ENCODE results near the gene HMGN5. TPM values are rescaled to one million over a fixed set of nuclear protein-coding genes. Genes with fewer than 3 reads are reported as not detected.
A peak's percentile ranks its signal among the peaks of the same experiment; 100 is the strongest.

Gene HMGN5
- total RNA-seq, 4 donors from 2014 or later, result 2.4 to 7.4 (median 3.5) TPM

DNA sequence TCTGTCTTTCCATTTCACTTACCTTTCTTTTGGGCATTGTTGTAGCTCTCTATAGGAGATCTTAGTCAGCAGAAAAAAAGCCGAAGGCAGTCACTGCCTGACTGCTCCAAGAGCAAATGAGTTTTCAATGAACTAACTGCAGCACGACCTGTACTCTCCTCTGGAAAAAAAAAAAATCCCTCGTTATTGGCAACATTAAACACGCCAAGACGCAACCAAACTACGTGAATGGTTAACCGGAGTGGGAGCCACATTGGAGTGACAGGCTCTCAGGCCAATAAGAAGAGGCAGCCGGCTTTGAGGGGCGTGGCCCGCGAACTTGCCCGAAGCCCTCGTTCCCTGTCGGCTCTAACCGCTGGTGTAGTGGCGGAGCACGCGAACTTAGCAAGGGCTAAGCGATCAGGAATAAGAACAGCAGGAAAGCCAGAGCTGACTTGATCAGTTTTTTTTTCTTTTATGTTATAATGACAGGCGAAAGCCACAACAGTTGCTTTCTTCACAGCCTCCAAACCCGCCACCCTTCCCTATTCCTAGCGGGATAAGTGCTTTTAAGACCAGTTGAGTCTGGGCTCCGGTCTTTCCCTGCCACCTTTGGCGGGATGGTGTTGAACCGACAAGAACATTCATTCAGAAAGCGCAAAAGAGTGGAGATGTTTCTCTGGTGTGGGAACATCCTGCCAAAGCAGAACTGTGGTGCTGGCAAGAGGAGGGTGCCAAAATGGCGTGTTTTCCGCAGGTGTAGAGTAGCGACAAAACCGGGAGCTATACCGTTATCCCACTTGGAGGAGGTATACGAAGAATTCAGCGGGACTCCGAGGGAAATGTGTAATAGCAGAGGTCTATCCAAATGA is 80.0 kb downstream of the HMGN5 start:
- peak; percentile 97 for ATAC-seq (ENCODE audit: low FRiP score)
- TF ChIP-seq, protein P1, sequence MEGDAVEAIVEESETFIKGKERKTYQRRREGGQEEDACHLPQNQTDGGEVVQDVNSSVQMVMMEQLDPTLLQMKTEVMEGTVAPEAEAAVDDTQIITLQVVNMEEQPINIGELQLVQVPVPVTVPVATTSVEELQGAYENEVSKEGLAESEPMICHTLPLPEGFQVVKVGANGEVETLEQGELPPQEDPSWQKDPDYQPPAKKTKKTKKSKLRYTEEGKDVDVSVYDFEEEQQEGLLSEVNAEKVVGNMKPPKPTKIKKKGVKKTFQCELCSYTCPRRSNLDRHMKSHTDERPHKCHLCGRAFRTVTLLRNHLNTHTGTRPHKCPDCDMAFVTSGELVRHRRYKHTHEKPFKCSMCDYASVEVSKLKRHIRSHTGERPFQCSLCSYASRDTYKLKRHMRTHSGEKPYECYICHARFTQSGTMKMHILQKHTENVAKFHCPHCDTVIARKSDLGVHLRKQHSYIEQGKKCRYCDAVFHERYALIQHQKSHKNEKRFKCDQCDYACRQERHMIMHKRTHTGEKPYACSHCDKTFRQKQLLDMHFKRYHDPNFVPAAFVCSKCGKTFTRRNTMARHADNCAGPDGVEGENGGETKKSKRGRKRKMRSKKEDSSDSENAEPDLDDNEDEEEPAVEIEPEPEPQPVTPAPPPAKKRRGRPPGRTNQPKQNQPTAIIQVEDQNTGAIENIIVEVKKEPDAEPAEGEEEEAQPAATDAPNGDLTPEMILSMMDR (IDR thresholded peaks at IDR 0.05), result no peak
- peak; percentile 72 for DNase-seq (ENCODE audit: low spot score)

DNA sequence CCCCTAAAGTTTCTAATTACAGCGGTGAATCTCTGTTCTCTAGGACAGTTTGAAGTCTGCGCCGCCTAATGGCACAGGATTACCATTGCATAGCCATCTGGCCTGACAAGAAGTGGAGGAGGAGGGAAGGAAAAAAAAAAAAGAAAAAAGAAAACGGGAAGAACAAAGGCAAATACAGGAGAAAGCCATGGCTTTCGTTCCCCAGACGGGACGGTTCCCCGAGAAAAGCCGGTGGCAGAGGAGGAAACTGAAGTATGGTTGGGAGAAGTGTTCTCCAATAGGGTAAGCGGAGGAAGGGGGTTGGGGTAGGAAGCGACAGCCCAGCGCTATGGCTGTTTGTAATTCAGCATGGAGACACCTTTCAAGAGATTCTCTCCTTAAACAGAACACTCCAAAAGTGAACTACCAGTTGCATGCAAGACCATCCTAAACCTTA is 80.8 kb downstream of the HMGN5 start:
- ATAC-seq (ENCODE audit: low FRiP score), result peak; percentile 48
- no peak for DNase-seq (ENCODE audit: low spot score)
- TF ChIP-seq, protein P1 (IDR thresholded peaks at IDR 0.05), result no peak

DNA sequence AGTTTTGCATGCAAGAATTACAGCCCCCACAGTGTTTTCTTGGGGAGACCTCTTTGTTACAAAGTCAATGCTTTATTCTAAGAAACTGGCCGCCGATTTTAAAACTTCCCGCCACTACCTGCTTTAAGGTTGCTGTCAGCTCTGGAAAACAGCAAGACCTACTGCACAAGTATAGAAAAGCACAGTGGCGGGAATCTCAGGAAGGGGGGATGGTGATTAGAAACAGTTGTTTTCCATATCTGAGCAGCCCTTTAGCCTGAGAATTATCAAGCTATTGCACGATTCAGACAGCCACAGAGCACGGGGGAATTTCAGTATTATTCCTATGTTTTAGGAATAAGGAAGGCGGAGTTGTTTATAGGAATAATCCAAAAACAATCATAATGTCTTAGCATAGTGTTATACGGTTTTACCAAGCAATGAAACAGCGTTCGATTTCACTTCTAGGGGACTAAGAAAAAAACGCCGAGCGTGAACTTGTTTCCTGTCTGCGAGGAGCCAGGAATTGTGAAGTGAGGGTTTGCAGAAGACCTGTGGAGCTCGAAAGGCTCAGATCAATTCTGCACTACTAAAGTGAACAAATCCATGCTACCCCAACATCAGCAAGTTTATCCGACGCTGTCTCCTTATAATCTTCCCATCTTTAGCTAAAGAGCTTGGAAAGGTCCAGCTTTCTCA is 81.3 kb downstream of the HMGN5 start:
- ATAC-seq (ENCODE audit: low FRiP score) (peak; percentile 10), DNase-seq (ENCODE audit: low spot score) (no peak)
- TF ChIP-seq, protein P1 (IDR thresholded peaks at IDR 0.05), result no peak

DNA sequence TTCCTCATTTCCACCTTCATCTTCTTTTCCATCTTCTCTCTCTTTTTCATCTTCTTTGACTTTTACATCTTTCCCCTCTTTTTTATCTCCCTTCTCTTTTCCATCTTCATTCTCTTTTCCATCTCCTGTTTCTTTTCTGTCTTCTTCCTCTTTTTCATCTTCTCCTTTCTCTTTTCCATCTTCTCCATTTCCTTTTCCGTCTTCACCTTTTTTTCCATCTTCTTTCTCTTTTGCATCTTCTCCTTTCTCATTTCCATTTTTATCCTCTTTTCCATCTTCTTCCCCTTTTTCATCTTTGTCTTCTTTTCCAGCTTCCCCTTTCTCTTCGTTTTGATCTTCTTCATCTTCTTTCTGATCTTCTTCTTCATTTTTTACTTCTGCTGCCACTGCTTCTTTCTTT is 87.0 kb downstream of the HMGN5 start:
- no peak for ATAC-seq (ENCODE audit: low FRiP score)
- DNase-seq (ENCODE audit: low spot score), result no peak
- TF ChIP-seq, protein P1 (IDR thresholded peaks at IDR 0.05), result no peak

DNA sequence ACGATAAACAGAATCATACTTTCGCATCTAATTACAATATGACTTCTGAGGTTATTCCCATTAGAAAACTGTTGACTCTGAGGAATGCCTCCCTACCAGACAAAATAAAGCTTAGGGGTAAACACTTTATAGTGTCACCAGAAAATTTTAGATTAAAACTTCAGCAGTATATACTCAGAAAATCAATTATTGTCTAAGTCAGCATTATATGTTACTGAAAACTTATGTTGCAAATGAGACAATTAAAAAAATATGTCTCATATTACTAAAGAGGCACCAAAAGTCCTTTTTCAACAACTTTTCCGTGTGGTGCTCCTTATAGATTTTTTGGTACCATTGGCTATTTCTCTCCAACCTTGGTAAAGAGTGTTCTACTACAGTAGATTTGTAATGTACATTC is 91.4 kb downstream of the HMGN5 start:
- TF ChIP-seq, protein P1 (IDR thresholded peaks at IDR 0.05), result no peak
- DNase-seq (ENCODE audit: low spot score), result no peak
- no peak for ATAC-seq (ENCODE audit: low FRiP score)

DNA sequence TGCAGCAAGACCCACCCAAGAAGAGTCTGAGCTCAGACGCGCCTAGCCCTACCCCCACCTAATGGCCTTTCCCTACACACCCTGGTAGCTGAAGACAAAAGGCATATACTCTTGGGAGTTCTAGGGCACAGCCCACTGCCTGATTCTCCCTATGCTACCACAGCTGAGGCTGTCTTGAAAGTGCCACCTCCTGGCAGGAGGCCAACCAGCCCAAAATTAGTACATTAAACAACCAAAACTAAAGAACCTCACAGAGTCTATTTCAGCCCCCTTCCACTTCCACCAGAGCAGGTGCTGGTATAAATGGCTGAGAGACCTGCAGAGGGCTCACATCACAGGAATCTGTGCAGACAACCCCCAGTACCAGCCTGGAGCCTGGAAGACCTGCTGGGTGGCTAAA is 119.1 kb downstream of the HMGN5 start:
- DNase-seq (ENCODE audit: low spot score), result no peak
- ATAC-seq (ENCODE audit: low FRiP score), result no peak
- TF ChIP-seq, protein P1 (IDR thresholded peaks at IDR 0.05), result no peak

Other genes starting within 250 kb of the HMGN5 start
- gene SH3BGRL, start 189 bp upstream of the HMGN5 start, total RNA-seq, result 100 to 1,000 TPM; 103 to 143 (median 122) TPM

Measured in omental fat pad (tissue), 4 donors.